GM18867 (cell line): Measurements from ENCODE around the gene AGPAT2.

ENCODE experiments used
- ATAC-seq: cut with Tn5 transposase; IDR thresholded peaks from one replicate; pipeline ENCODE4 v1.9.1; 2021; ENCODE audit warnings: mild to moderate bottlenecking, moderate library complexity; ENCODE audit not compliant: unreplicated experiment

The AGPAT2 gene

DNA sequence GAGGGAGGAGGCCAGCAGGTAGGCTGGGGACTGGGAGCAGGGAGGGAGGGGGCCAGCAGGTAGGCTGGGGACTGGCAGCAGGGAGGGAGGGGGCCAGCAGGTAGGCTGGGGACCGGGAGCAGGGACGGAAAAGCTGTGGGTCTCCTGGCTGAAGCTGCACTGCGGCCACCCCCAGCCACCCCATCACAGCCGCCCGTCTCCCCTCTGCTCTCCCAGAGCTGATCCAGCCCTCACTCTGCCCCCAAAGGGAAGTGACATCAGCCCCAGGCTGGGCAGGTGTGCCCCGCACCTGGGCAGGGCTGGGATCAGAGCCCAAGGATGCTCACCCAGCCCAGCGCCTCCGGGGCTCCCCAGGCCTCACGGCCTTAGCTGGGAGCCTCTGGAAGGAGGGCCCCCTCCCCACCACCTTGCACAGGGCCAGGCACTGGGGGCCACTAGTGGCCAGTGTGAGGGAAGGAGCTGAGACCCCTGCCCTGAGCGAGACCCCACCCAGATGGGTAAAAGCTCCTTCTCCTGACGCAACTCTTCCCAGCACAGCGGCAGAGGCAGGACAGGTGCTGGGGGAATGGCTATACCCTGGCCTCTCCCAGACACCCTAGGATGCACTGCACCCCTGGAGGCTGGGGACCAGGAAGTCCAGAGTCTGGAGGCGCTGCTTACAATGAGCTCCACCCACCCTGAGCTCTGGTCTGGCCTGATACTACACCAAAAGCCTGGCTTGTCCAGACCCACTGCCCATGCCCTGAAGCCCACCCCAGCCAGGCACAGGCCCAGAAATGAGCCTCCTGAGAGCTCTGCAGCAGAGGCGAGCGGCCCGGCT is 11.6 kb downstream of the AGPAT2 start:
- ATAC-seq, result no peak

DNA sequence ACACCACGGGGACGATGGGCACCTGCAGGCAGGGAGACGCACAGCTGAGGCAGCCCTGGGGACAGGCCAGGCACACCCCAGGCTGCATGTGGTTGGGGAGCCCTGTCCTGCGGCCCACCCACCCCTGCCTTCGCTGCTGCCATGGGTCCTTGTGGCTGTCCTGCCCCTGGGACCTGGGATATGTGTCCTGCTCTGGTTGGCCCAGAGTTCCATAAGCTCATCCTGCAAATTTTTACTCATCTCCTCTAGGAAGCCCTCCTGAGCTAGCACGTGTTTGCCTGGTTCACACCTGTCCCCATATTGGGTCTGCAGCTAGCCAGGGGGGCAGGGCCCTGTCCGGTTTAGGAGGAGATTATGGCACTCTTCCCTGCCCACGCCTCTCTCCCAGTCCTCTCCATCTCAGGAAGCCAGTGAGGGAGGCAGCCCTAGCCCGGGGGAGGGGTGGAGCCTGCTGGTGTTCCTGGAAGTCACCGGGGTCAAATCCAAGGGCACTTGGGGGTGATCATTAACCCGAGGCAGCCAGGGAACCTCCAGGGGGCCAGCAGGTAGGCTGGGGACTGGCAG is 12.4 kb downstream of the AGPAT2 start:
- ATAC-seq, result no peak

DNA sequence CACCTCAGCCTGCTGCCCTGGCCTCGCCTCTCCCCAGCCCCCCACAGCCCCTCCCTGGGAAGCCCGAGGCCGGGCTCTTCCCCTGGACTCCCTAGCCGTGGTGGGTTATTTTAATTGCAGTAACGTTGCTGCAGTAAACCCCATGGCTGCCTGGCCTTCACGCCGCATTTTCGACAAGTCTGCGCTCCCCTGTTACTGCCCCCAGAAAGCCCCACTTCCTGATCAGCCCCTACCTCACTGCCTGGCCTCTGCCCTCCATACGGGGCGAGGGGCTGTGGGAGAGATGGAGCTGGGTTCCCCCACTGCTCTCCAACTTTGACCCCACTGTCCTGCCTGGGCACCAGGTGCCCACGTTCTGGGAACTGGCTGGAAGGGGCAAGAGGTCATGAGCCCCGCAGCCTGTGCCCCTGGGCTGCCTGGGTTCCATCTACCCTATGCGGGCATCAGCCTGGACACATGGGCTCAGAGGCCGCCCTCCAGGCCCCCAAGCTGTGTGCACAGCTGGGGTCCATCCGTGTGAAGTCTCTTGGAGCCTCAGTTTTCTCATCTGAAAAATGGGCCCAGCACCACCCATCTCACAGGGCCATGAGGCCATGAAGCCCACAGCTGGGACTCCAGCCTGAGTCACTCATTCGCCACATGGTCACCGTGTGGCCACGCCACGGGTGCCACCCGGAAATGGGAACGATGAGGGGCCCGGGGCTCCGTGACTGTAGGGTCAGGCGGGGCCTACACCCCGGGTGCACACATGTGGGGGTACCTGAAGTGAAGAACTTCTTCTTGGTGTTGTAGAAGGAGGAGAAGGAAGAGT is 13.1 kb downstream of the AGPAT2 start:
- ATAC-seq, result no peak

DNA sequence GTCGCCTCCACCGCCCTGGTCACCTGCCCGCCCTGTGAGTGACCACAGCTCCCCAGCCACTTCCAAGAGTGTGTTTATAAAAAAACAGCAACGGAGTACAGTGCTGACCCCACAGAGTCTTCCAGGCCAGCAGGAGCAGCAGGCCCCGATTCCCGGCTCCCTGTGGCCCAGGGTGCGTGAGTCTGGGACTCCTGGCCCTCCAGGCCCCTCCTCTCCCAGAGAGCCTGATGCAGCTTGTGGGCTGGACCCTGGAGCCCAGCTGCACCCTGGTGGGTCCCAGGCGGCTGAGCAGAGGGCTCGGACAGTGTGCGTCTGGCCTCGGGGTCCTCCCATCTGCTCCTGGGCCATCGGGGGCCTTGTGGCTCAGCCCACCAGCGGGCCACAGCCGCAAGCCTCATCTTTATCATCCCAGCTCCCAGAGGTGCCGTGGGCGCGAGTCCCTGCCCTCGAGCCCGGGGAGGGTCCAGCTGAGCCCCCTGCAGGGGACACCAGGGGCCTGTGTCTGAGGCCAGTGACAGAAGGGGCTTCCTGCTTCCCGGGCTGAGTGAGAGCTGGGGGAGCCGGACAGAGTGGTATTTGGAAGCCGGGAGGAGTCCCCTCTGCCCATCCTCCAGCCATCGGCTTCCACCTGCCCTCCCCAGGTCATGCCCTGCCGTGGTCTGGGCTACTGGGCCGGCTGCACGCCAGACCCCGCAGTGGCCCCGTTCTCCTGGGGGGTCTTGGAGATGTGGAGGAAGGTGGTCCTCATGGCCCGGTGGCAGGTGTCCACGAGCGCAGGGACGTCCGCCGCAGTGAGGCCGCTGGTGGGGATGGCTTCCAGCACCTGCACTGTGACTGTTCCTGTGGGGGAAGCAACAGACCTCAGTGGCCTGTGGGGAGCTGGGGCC is 13.9 kb downstream of the AGPAT2 start:
- no peak for ATAC-seq

DNA sequence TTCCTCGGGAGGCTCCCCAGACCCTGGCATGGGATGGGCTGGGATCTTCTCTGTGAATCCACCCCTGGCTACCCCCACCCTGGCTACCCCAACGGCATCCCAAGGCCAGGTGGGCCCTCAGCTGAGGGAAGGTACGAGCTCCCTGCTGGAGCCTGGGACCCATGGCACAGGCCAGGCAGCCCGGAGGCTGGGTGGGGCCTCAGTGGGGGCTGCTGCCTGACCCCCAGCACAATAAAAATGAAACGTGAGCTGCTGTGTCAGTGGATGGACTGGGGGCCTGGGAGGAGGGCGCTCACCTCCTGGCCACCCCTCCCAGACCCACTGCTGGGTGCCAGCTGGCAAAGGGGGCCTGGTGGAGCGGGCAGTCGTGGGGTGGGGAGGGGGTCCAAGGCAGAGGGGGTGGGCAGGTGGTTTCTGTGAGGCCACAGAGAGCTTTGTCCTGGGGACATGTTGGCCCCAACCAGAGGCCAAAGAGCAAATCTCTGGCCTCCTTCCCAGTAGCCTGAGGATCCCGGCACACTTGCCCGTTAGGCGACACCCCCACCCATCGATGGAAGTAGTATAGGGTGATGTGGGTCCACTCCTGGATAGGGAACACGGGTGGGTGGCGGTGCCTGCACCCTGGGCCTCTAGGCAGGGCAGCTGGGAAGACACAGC is 14.7 kb downstream of the AGPAT2 start:
- ATAC-seq, result no peak

DNA sequence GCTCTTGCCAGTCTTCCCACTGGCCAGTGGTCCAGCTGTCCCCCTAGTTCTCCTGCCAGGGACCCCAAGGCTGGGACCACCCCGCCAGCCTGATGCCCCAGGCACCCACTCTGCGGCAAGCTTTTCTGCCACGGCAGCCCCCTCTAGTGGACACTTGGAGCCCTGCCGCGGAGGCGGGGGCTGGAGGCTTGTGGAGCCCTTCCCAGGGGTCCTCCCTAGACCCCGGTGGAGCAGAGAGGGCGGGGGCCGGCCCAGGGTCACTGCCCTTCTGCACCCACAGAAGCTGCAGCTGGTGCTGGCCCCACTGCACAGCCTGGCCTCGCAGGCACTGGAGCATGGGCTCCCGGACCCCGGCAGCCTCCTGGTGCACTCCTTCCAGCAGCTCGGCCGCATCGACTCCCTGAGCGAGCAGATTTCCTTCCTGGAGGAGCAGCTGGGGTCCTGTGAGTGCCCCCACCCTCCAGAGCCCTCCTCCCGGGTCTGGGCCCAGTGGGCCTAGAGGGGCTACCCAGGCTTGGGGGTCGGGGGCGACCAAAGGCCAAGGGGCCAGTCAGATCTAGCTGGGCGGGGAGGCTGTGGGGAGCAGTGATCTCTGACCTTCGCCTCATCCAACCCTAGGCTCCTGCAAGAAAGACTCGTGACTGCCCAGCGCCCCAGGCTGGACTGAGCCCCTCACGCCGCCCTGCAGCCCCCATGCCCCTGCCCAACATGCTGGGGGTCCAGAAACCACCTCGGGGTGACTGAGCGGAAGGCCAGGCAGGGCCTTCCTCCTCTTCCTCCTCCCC is 15.4 kb downstream of the AGPAT2 start:
- ATAC-seq, result no peak

DNA sequence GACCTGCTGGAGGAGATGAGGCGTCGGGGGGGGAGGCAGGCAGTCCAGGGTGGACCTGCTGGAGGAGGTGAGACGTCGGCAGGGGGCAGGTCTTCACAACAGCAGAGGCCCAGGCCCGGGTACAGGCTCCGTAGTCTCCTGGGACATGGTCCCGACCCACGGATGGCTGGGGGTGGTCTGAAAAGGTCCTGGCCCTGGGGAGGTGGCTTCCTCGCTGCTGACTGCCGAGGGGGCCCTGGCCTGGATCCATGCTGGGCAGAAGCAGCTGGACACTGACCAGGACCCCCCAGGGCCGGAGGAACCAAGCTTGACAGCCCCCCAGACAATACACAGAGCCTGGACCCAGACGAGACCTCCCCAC is 16.0 kb downstream of the AGPAT2 start:
- no peak for ATAC-seq

DNA sequence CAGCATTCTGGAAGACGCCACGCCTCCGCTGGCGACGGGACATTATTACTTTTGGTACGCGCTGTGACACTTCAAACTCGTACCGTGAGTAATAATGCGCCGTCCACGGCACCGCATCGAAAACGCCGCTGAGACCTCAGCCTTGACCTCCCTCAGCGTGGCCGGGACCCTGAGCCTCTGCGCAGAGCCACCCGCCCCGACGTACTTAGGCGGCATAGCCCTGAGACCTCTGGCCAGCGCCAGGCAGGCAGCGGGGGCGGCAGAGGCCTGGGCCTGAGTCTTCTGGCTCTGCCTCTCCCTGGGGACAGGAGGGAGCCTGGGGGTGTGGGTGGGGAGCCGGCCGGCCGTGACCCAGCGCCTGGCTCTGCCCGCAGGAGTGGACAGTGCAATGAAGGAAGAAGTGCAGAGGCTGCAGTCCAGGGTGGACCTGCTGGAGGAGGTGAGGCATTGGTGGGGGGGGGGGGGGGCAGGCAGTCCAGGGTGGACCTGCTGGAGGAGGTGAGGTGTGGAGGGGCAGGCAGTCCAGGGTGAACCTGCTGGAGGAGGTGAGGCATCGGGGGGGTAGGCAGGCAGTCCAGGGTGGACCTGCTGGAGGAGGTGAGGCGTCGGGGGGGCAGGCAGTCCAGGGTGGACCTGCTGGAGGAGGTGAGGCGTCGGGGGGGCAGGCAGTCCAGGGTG is 16.5 kb downstream of the AGPAT2 start:
- ATAC-seq, result no peak

DNA sequence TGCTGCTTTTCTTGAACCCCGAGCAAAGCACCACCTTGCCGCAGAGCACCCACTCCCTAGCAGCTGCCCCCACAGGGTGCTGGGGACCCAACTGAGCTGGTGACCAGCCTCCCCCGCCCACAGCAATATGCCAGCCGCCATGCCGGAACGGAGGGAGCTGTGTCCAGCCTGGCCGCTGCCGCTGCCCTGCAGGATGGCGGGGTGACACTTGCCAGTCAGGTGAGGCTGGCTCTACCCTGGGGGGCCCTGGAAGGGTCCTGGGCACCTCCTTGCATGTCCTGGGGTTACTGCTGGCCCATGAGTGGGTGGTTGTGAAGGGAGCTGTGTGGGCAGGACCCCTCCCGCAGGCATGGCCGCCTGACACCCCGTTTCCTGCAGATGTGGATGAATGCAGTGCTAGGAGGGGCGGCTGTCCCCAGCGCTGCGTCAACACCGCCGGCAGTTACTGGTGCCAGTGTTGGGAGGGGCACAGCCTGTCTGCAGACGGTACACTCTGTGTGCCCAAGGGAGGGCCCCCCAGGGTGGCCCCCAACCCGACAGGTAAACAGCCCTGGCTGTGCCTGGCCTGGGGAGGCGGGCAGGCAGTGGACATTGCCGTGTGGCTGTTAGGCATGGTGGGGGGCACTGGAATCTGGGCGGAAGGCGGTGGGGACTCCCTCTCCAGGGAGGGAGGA is 17.3 kb downstream of the AGPAT2 start:
- no peak for ATAC-seq

DNA sequence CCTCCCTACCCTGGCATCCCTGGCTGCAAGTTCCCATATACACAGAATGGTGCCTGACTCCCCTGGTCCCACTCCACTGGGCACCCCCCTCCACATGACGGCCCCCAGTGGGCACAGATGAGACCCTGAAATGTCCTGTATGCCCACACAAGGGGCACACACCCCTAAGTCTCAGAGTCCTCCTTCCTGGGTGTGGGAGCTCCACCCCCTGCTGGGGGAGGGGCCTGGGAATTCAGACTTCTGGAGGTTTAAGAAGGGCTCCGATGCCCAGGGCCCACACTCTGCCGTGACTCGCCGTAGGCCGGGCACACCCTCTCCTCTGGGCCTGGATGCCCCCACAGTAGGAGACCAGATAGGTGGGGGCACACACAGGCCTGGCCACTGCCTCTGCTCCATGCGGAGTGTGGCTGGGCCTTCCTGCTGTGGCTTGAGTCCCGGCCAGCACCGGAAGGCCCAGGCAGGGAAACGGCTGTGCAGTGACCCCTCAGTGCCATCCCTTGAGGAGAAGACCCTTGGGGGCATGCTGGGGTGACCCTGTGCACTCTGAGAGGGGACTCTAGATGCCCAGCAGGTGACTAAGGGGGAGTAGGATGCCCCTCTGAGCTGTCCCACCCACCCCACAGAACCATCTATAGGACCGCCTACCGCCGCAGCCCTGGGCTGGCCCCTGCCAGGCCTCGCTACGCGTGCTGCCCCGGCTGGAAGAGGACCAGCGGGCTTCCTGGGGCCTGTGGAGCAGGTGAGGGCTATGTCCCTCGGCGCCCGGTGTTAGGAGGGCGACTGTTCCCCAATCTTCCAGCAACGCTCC is 18.1 kb downstream of the AGPAT2 start:
- no peak for ATAC-seq

DNA sequence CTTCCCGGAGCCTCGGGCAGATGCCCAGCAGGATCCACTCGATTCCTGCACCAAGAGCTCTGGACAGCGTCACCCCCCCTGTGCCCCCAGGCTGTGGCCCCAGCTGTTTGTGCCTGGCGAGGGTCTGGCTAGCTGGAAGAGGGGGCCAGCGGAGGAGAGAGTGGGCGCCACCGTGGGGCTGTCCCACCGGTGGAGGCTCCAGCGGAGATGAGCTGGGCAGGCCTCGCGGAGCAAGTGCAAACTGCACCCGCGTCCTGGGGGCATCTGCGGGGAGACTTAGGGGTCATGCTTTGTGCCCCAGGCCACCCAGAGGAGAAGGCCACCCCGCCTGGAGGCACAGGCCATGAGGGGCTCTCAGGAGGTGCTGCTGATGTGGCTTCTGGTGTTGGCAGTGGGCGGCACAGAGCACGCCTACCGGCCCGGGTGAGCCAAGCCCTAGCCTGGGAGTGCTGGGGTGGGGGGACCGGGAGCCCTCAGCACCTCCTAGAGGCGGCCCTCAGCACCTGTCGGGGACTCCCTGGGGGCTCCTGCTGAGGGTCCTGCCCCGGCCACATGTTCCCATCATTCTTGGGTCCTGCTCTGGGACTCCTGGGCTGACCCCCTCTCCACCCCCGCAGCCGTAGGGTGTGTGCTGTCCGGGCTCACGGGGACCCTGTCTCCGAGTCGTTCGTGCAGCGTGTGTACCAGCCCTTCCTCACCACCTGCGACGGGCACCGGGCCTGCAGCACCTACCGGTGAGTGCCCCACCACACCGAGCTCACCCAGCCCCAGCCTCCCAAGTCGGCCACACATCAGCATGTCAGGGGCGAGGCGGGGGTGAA is 19.1 kb downstream of the AGPAT2 start:
- no peak for ATAC-seq

DNA sequence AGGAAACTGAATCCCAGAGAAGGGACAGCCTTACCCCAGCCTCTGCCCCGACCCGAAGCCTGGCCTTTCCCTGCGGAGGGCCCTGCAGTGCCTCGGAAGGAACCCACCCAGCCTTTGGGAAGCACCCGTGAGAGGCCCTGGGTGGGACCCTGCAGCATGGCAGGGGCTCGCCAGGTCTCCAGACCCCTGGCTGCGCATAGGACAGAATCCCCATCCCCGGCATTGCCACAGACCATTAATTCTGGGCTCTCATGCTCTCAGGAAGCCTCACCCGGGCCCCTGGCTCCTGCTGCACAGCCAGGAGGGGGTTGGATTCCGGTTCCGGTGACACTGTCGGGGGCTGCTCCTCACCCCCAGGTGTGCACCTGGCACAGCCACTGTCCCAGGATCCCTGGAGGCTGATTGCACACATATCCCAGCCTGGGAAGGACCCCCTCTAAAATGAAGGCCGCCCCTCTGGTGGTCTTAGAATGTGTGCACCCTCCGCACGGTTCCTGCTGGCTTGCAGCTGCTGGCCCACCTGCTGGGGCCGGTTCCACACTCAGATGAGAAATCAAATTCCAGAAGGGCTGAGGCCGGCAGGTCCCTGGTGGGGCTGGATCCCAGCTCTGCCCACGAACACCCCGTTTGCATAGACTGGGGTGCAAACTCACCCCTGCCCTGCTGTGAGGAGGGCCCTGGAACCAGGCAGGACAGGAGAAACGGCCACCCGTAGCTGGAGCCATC is 19.9 kb downstream of the AGPAT2 start:
- ATAC-seq, result no peak

DNA sequence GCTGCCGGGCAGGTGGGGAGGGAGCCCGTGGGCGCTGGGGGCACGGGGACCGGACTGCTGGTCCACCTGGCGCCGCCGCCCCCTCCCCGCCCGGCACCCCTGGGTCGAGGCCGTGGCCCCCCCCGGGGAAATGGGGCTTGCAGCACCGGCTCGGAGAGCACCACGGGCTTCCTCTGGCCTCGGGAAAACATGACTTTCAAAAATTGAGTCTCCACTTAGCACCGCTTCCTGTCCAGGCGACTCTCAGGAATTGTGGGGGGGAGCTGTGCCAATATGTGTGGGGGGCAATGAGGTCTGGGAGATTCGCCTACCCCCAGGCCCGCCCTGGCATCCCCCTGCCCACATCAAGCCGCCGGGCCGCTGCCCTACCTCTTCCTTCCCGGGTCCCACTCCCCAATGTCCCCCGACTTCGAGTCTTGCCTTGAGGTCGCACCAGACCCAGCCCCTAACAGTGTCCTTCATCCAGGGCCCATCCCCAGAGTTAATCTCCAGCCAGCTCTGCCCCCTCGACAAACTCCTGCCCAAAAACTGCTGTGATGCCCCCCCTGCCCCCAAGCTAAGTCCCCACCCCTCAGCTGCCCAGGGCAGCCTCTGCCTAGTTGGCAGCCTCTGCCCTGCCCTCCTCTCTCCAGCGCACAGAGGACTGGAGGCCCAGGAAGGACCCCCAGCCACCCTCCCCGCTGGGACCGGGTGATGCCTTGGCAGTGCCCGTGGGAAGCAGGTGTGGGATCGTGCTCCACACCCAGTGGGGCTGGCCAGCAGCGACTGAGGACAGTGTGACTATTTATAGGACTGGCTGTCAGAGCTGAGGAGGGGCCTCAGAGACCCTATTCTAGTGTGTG is 20.7 kb downstream of the AGPAT2 start:
- ATAC-seq, result no peak

DNA sequence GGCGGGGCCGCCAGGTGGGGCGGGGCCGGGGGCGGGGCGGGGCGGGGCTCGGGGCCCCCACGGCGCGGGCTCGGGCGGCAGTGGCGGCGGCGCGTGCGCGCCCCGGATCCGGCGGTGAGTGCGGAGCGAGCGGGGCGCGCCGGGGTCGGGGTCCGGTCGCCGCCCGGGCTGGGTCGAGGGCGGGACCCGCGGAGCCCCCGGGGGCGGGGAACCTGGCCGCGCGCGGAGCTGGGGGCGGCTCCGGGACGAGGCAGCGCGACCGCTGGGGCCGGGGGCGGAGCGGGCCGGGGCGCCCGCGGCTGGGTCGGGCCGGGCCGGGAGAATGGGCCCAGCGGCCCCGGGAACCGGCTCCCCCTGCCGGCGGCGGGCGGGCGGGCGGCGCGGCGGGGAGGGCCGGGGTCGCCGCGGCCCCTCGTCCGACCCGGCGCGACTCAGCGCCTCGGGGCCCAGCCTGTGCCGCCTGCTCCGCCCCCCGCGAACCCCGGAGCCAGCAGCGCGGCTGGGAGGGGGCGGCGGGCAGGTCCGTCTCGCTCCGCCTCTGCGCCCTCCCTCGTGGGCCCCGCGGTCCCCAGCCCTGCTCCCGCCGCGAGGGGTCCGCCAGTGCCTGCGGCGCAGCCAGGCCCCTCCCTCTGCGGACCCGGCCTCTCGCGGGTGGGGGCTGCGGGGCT is 21.4 kb downstream of the AGPAT2 start:
- no peak for ATAC-seq
